ENCODE data around the gene NXF2B. TPM values are rescaled to one million over a fixed set of nuclear protein-coding genes. Genes with fewer than 3 reads are reported as not detected.
"Not testable (repeated sequence)": the region's sequence is repeated elsewhere in the genome, so short reads cannot be mapped to it uniquely, and the experiment has no call there.

Gene NXF2B, protein sequence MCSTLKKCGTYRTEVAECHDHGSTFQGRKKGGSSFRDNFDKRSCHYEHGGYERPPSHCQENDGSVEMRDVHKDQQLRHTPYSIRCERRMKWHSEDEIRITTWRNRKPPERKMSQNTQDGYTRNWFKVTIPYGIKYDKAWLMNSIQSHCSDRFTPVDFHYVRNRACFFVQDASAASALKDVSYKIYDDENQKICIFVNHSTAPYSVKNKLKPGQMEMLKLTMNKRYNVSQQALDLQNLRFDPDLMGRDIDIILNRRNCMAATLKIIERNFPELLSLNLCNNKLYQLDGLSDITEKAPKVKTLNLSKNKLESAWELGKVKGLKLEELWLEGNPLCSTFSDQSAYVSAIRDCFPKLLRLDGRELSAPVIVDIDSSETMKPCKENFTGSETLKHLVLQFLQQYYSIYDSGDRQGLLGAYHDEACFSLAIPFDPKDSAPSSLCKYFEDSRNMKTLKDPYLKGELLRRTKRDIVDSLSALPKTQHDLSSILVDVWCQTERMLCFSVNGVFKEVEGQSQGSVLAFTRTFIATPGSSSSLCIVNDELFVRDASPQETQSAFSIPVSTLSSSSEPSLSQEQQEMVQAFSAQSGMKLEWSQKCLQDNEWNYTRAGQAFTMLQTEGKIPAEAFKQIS
- total RNA-seq (not detected), polyA plus RNA-seq (not detected)
- long read RNA-seq, donor 1, result 0 reads
- long read RNA-seq, donor 2, result 0 reads
- long read RNA-seq, donor 3, result 0 reads

DNA sequence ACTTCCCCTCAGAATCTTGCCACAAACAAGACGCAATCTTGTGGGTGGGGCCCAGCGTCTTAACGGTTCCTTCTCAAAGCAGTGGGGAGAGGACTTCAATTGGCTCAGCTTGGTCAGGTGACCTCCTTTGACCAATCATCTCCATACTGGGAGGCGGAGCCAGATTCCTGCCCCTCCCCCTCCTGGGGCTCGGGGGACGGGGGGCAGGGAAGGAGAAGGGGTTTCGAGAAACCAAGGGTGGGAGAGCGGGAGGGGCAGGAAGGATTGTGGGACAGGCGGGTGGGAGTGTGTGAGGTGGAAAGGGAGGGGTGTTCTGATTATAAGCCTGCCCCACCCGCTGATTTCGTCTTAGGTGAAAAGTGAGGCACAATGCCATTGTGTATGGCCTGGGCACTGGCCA lies at the start of gene NXF2B:
NXF2B (minus strand) TSS at position 101 of the 400 bp plus-strand sequence. CDS start 59,972 bp downstream, outside the sequence.
- WGBS, 3 donors, result no CpG with 5 or more reads among the region's 11 CpGs
- intact Hi-C loops (cut with DNase I); H3K27ac ChIP-seq; H3K4me3 ChIP-seq; DNase-seq; H3K27me3 ChIP-seq; H3K36me3 ChIP-seq; H3K9me3 ChIP-seq; H3K4me1 ChIP-seq (ENCODE audit: insufficient read depth): not testable (repeated sequence)

DNA sequence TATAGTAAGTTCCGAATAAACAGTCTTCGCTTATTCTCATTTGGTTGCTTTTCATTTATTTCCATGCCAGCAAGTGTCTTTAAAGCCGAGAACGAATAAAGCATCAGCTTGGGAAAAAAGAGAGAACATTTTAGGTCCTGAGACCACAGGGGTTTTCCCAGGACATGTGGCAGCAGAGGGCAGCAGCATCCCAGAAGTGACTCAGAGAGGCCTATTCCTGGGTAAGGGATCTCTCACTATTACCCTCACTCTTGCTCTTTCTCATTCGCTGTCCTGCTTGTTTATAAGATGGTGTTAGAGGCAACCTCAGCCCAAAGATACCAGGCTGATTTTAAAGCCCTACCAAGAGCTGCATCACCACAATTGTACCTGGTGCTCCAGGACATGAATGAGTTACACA lies 39.0 kb upstream of the NXF2B start:
- H3K4me3 ChIP-seq; H3K36me3 ChIP-seq; DNase-seq; H3K27ac ChIP-seq; H3K9me3 ChIP-seq; H3K4me1 ChIP-seq (ENCODE audit: insufficient read depth); H3K27me3 ChIP-seq; intact Hi-C loops (cut with DNase I): not testable (repeated sequence)
- WGBS, 3 donors, result 17 to 38% methylated on average over 2 to 3 of the region's 5 CpGs; no CpG with 5 or more reads in 1 of the 3 donors

DNA sequence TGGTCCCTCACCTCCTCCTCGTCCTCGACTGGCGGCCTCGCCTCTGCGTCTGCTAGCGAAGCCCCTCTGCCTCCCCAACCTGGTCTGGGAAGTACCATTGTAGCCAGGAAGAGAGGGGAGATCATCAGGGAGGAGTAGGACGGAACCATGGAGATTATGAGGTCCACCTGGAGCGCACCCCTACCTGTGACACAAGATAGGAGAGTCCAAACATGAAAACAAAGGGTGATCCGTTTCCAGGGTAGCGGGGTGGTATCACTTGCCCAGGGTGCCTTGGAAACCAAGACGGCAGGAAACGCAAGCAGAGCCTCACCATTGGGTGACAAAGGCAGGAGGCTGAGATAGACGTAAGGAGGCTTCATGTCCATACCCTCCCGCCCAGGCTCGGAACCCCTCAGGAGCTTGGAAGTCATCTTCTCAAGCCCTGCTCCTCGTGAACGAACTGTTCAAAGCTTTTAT lies 32.0 kb upstream of the NXF2B start, which contains the start of gene TCP11X2:
TCP11X2 (minus strand) TSS at position 51 of the 459 bp plus-strand sequence.
- intact Hi-C loops (cut with DNase I), result not testable (repeated sequence)

DNA sequence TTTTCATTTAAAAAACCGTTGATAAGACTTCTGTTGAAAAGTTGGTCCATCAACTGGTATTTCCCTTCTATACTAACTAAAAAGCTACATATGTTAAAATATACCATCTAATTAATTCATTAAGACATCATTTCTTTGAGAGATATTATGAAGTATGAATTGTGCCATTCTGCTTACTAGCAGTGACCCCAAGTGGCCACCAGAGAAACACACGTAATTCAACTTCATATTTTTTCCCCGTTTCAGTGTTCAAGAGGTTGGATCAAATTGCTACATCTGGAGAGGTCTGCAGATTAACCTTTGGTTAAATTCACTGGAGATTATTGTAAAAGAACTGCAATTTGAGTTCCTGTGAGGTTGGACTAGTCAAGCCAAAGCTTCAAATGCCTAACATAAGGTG lies 30.4 kb upstream of the NXF2B start:
- H3K36me3 ChIP-seq; H3K27me3 ChIP-seq; H3K9me3 ChIP-seq; H3K4me3 ChIP-seq; DNase-seq; intact Hi-C loops (cut with DNase I); H3K27ac ChIP-seq; H3K4me1 ChIP-seq (ENCODE audit: insufficient read depth): not testable (repeated sequence)
- WGBS, 3 donors, result no CpG with 5 or more reads among the region's 3 CpGs

More for the DNA sequence above, 32.0 kb upstream of the NXF2B start, which contains the start of gene TCP11X2:
- not testable (repeated sequence) for H3K36me3 ChIP-seq; DNase-seq; H3K4me3 ChIP-seq; H3K27ac ChIP-seq; H3K27me3 ChIP-seq; H3K9me3 ChIP-seq; H3K4me1 ChIP-seq (ENCODE audit: insufficient read depth)
- WGBS, 3 donors, result 39 to 68% (median 54%) methylated on average over 7 of the region's 17 CpGs

DNA sequence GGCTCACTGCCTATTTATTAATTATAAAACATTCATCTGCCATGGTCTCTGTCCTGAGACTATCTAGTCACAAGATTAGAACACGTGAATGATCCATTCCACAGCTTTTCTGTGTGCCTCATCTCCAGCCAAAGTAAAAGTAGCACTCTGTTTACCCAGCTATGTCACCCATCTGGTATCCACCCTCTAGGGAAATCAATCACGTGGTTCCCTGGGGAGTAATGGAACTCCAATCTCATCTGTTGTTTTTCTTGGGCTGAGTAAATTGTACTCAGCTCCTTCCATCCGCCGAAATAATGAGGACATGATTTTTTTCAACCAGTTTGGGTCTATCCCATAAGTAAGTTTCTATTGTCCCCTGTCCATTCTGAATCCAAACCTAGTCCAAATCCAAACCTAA lies 18.8 kb upstream of the NXF2B start:
- DNase-seq; H3K4me1 ChIP-seq (ENCODE audit: insufficient read depth); intact Hi-C loops (cut with DNase I); H3K27me3 ChIP-seq; H3K9me3 ChIP-seq; H3K4me3 ChIP-seq; H3K27ac ChIP-seq; H3K36me3 ChIP-seq: not testable (repeated sequence)
- WGBS, 3 donors, result no CpG with 5 or more reads among the region's 4 CpGs

DNA sequence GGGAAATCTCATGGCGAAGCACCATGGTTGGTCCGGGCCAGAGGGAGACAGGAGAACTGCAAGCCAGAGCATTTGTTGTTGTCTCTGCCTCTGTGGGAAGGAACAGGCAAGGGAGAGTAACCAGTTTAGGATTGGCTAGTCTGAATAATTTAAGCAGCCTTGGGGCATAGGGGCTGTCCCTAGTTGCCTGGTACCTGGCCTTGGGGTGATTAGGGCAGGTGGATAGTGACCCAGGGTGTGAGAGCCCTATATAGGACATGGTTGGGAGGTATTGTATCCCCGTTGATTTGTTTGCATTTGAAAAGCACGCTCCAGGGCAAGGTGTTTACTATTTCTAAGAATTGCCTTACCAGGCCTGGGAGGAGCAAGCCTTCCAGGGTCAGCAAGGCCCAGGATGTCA lies 25.3 kb downstream of the NXF2B start:
- H3K27ac ChIP-seq; H3K36me3 ChIP-seq; DNase-seq; H3K4me3 ChIP-seq; H3K4me1 ChIP-seq (ENCODE audit: insufficient read depth); H3K27me3 ChIP-seq; intact Hi-C loops (cut with DNase I); H3K9me3 ChIP-seq: not testable (repeated sequence)
- no CpG with 5 or more reads among the region's 4 CpGs for WGBS, 3 donors

DNA sequence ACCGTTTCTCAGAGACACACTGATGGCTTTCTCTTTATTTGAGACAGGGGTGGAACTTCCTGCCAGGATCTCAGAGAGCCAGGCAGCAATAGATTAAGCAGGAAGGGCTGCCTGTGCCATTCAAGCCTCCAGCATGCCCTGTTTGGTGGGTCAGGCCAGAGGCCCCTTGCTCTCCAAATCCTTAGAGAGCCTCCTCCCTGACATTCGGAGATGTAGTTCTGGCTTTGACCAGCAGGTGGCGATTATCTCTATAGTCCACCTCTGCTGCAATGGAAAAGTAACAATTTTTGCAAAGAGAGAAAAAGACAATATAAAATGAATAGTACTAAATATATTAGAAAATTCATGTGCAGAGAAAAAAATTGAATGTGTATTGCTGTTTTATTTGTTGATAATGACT lies 93.9 kb downstream of the NXF2B start:
- intact Hi-C loops (cut with DNase I), result no loop called here
- WGBS, 3 donors, result 25 to 29% (median 27%) methylated on average over 3 of the region's 3 CpGs
- Histone ChIP-seq H3K27me3 (no peaks in the 10 kb centered on the region), H3K4me1 (ENCODE audit: insufficient read depth) (no peaks in the 10 kb centered on the region), H3K27ac (no peak overlapping the region), H3K36me3 (no peaks in the 10 kb centered on the region), H3K9me3 (no peaks in the 10 kb centered on the region), H3K4me3 (no peak overlapping the region)
- TF ChIP-seq EP300 (IDR thresholded peaks at IDR 0.05), result no peak
- TF ChIP-seq, protein P1, sequence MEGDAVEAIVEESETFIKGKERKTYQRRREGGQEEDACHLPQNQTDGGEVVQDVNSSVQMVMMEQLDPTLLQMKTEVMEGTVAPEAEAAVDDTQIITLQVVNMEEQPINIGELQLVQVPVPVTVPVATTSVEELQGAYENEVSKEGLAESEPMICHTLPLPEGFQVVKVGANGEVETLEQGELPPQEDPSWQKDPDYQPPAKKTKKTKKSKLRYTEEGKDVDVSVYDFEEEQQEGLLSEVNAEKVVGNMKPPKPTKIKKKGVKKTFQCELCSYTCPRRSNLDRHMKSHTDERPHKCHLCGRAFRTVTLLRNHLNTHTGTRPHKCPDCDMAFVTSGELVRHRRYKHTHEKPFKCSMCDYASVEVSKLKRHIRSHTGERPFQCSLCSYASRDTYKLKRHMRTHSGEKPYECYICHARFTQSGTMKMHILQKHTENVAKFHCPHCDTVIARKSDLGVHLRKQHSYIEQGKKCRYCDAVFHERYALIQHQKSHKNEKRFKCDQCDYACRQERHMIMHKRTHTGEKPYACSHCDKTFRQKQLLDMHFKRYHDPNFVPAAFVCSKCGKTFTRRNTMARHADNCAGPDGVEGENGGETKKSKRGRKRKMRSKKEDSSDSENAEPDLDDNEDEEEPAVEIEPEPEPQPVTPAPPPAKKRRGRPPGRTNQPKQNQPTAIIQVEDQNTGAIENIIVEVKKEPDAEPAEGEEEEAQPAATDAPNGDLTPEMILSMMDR (IDR thresholded peaks at IDR 0.05), result peak in 2 of 3 donors; percentile 27 to 35
- peak; percentile 34 to 71 (median 54) for DNase-seq

Data from ovary (tissue), 10 donors.